ENCODE results near the gene ATXN10.

Gene ATXN10

DNA sequence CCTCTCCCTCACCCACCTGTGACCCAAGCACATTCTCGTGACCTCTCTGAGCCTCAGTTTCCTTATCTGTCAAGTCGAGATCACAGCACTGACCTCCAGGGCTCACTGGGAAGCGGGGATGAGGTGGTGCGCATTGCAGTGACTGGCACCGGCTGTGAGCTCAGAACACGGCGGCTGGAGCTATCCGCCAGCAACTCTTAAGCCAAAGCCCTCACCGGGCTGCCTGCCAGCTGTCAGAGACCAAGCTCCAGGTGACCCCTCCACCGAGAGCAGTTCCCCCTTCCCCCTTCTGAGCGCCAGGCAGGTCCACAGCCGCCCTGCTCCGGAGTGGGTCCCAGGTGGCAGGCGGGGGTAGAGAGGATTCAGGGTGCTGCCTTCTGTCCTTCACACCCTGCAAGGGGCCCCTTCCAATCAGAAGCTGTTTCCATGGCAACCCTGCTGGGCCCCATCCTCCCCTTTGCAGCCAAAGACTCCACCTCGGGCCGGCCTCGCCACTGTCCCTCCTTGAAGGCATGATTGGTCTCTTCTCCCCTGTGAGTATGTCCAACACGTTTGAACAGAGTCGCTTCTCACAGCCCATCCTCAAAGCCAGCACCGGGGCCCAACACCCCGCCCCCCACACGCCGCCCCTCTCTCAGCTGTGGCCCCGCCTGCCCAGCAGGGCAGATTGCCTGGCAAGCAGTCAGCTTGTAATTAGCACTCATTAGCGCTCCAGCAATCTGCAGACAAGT lies 206.6 kb downstream of the ATXN10 start:
- H3K36me3 ChIP-seq (ENCODE audit: insufficient read depth, low read length) = no peaks in the 10 kb centered on the region
- no peaks in the 10 kb centered on the region for H3K9me3 ChIP-seq (ENCODE audit: insufficient read depth, low read length, severe bottlenecking)
- ATAC-seq (ENCODE audit: insufficient read depth, low read depth) (no peak), DNase-seq (no peak)
- H3K4me2 ChIP-seq (ENCODE audit: insufficient read depth, low read length) = no peak overlapping the region
- no peaks in the 10 kb centered on the region for H3K79me2 ChIP-seq (ENCODE audit: insufficient read depth, low read length)
- TF ChIP-seq, protein P1, sequence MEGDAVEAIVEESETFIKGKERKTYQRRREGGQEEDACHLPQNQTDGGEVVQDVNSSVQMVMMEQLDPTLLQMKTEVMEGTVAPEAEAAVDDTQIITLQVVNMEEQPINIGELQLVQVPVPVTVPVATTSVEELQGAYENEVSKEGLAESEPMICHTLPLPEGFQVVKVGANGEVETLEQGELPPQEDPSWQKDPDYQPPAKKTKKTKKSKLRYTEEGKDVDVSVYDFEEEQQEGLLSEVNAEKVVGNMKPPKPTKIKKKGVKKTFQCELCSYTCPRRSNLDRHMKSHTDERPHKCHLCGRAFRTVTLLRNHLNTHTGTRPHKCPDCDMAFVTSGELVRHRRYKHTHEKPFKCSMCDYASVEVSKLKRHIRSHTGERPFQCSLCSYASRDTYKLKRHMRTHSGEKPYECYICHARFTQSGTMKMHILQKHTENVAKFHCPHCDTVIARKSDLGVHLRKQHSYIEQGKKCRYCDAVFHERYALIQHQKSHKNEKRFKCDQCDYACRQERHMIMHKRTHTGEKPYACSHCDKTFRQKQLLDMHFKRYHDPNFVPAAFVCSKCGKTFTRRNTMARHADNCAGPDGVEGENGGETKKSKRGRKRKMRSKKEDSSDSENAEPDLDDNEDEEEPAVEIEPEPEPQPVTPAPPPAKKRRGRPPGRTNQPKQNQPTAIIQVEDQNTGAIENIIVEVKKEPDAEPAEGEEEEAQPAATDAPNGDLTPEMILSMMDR (IDR thresholded peaks at IDR 0.05; ENCODE audit: borderline replicate concordance, extremely low read depth, low read length, poor library complexity, severe bottlenecking) = no peak
- no peak for TF ChIP-seq EZH2 (IDR thresholded peaks at IDR 0.05; ENCODE audit: borderline replicate concordance, low read depth, low read length, severe bottlenecking)
- H3K27ac ChIP-seq (ENCODE audit: low read length) = no peak overlapping the region
- no peaks in the 10 kb centered on the region; the same call in none of the 2 replicates for H4K20me1 ChIP-seq (ENCODE audit: insufficient read depth, low read length)
- H3K9ac ChIP-seq (ENCODE audit: low read depth, low read length) = no peak overlapping the region
- no peaks in the 10 kb centered on the region for H3K4me1 ChIP-seq (ENCODE audit: insufficient read depth, low read length)
- no peak overlapping the region for H2AFZ ChIP-seq (ENCODE audit: low read depth, low read length)
- H3K27me3 ChIP-seq (ENCODE audit: insufficient read depth, low read length, poor library complexity) = no peaks in the 10 kb centered on the region
- no peak overlapping the region for H3K4me3 ChIP-seq (ENCODE audit: low read depth in 1 of 2, low read length in 2 of 2)

DNA sequence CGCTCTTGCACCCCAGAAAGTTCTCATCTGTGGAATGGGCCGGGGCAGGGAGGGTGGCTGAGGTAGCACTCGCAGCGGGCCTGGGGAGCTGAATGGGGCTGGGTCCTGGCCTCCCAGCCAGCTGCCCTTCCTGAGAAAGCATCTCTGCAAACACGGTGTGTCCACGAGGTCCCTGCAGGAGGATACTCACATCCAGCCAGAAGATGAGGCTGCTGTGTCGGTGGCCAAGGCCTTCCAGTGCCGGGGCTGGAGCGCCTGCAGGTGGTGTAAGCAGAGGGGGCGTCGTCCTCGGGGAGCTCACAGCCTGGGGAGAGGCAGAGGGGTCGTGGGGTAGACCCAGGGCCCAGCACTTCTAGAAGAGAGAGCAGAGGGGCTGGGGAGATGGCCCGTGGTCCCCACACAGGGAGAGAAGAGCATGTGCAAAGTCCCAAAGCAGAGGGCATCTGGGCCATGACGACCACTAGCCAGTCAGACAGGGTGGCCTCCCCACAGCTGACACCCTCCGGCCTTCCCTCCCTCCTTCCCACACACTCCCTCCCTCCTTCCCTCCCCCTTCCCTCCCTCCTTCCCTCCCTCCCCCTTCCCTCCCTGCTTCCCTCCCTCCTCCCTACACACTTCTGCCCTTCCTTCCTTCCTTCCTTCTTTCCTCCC lies 207.4 kb downstream of the ATXN10 start:
- H3K4me3 ChIP-seq (ENCODE audit: low read depth in 1 of 2, low read length in 2 of 2) = no peak overlapping the region
- DNase-seq (no peak), ATAC-seq (ENCODE audit: insufficient read depth, low read depth) (no peak)
- no peaks in the 10 kb centered on the region for H3K27me3 ChIP-seq (ENCODE audit: insufficient read depth, low read length, poor library complexity)
- no peaks in the 10 kb centered on the region for H3K79me2 ChIP-seq (ENCODE audit: insufficient read depth, low read length)
- peaks cover under 1% of the 10 kb centered on the region for H4K20me1 ChIP-seq (ENCODE audit: insufficient read depth, low read length)
- no peak for TF ChIP-seq EZH2 (IDR thresholded peaks at IDR 0.05; ENCODE audit: borderline replicate concordance, low read depth, low read length, severe bottlenecking)
- TF ChIP-seq, protein P1 (IDR thresholded peaks at IDR 0.05; ENCODE audit: borderline replicate concordance, extremely low read depth, low read length, poor library complexity, severe bottlenecking) = no peak
- H3K9ac ChIP-seq (ENCODE audit: low read depth, low read length) = no peak overlapping the region
- H3K9me3 ChIP-seq (ENCODE audit: insufficient read depth, low read length, severe bottlenecking) = no peaks in the 10 kb centered on the region
- H3K4me1 ChIP-seq (ENCODE audit: insufficient read depth, low read length) = no peaks in the 10 kb centered on the region
- no peaks in the 10 kb centered on the region for H3K36me3 ChIP-seq (ENCODE audit: insufficient read depth, low read length)
- H3K4me2 ChIP-seq (ENCODE audit: insufficient read depth, low read length) = no peak overlapping the region
- H2AFZ ChIP-seq (ENCODE audit: low read depth, low read length) = no peak overlapping the region
- H3K27ac ChIP-seq (ENCODE audit: low read length) = no peak overlapping the region

DNA sequence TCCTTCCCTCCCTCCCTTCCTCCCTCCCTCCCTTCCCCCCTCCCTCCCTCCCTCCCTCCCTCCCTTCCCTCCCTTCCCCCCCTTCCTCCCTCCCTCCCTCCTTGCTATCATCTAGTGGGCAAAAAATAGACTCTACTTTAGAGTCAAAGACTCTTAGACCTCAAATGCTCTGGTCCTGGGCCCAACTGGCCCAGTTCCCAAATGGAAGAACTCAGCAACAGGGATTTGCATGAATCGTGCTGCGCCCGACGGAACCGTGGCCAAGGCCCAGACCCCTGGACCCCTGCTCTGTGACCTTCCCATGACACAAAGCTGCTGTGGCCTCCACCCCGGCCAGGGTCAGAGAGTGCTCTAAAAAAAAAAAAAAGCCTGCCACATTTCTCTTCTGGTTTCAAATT lies 207.9 kb downstream of the ATXN10 start:
- no peak overlapping the region for H3K9ac ChIP-seq (ENCODE audit: low read depth, low read length)
- H3K4me3 ChIP-seq (ENCODE audit: low read depth in 1 of 2, low read length in 2 of 2) = no peak overlapping the region
- ATAC-seq (ENCODE audit: insufficient read depth, low read depth) = no peak
- no peaks in the 10 kb centered on the region for H3K36me3 ChIP-seq (ENCODE audit: insufficient read depth, low read length)
- H4K20me1 ChIP-seq (ENCODE audit: insufficient read depth, low read length) = peaks cover 4% of the 10 kb centered on the region
- no peak overlapping the region for H2AFZ ChIP-seq (ENCODE audit: low read depth, low read length)
- no peaks in the 10 kb centered on the region for H3K9me3 ChIP-seq (ENCODE audit: insufficient read depth, low read length, severe bottlenecking)
- no peaks in the 10 kb centered on the region for H3K79me2 ChIP-seq (ENCODE audit: insufficient read depth, low read length)
- no peaks in the 10 kb centered on the region for H3K4me1 ChIP-seq (ENCODE audit: insufficient read depth, low read length)
- no peak for DNase-seq
- H3K27ac ChIP-seq (ENCODE audit: low read length) = no peak overlapping the region
- TF ChIP-seq, protein P1 (IDR thresholded peaks at IDR 0.05; ENCODE audit: borderline replicate concordance, extremely low read depth, low read length, poor library complexity, severe bottlenecking) = no peak
- TF ChIP-seq EZH2 (IDR thresholded peaks at IDR 0.05; ENCODE audit: borderline replicate concordance, low read depth, low read length, severe bottlenecking) = no peak
- no peak overlapping the region for H3K4me2 ChIP-seq (ENCODE audit: insufficient read depth, low read length)
- no peaks in the 10 kb centered on the region for H3K27me3 ChIP-seq (ENCODE audit: insufficient read depth, low read length, poor library complexity)
